Panc1 (cell line): Measurements from ENCODE around the gene PROX1. TPM values are rescaled to one million over a fixed set of nuclear protein-coding genes. Genes with fewer than 3 reads are reported as not detected.

Experiments
- ATAC-seq: fragments of 200-7000 bp; cut with Tn5 transposase; 2 replicates; pipeline ENCODE4 v1.9.1; 2020; ENCODE audit warnings: mild to moderate bottlenecking, moderate library complexity
- BruUV-seq: library from RNA; stranded (reverse); fragments of 400-500 nt; replicated peaks from 2 replicates; lab custom pipeline; 2021; lab: Mats Ljungman, UMichigan
- CTCF ChIA-PET: fragments of 300-600 bp; sonication (Branson Sonifier 250); formaldehyde crosslinking; loops from one replicate; lab custom pipeline; 2022; ENCODE audit warnings: antibody characterized with exemption; lab: Charles Lee
- POLR2A ChIA-PET: fragments of 300-600 bp; sonication (Branson Sonifier 250); formaldehyde crosslinking; loops from one replicate; lab custom pipeline; 2022; ENCODE audit warnings: antibody characterized with exemption; lab: Charles Lee
- DNase-seq: peaks from one replicate; pipeline ENCODE4 v3.0.0-alpha.2; 2010; ENCODE audit warnings: low read depth, low spot score
- H3K27ac ChIP-seq: 2 replicates; pipeline ENCODE4 v1.5.1; 2011; ENCODE audit warnings: mild to moderate bottlenecking, low read length, inconsistent platforms
- H3K27me3 ChIP-seq: fragments of 200-500 bp; sonication (Bioruptor generic); 2 replicates; pipeline ENCODE4 v1.6.0; 2014; ENCODE audit warnings: low read length, inconsistent platforms; ENCODE audit not compliant: control insufficient read depth, insufficient read depth
- H3K36me3 ChIP-seq: fragments of 200-500 bp; sonication (Bioruptor generic); 2 replicates; pipeline ENCODE4 v1.5.1; 2014; ENCODE audit warnings: inconsistent platforms, mild to moderate bottlenecking, low read length, moderate library complexity; ENCODE audit not compliant: control insufficient read depth, insufficient read depth
- H3K4me1 ChIP-seq: 2 replicates; pipeline ENCODE4 v1.5.1; 2011; ENCODE audit warnings: inconsistent platforms, mild to moderate bottlenecking, low read length, moderate library complexity; ENCODE audit not compliant: control insufficient read depth, insufficient read depth
- H3K4me3 ChIP-seq, 2 experiments: 2 replicates each; pipeline ENCODE4 v1.5.1; 2011 to 2012; ENCODE audit warnings: low read depth in 2 of 2, low read length in 2 of 2, mild to moderate bottlenecking in 2 of 2, inconsistent platforms in 1 of 2, moderate library complexity in 1 of 2
- H3K9me3 ChIP-seq: fragments of 200-500 bp; sonication (Bioruptor generic); 2 replicates; pipeline ENCODE4 v1.5.1; 2014; ENCODE audit warnings: low read depth, mild to moderate bottlenecking, inconsistent platforms, low read length, moderate library complexity; ENCODE audit not compliant: control insufficient read depth, insufficient read depth
- POLR2AphosphoS5 ChIP-seq: IDR thresholded peaks from 2 replicates; pipeline ENCODE4 v1.6.1; 2012; ENCODE audit warnings: mild to moderate bottlenecking, low read depth, low read length, moderate library complexity
- SIN3A ChIP-seq: IDR thresholded peaks from 2 replicates; pipeline ENCODE4 v1.6.1; 2012; ENCODE audit warnings: low read depth, mild to moderate bottlenecking, low read length, moderate library complexity, borderline replicate concordance; ENCODE audit not compliant: insufficient read depth
- TCF7L2 ChIP-seq: IDR thresholded peaks from 2 replicates; pipeline ENCODE4 v1.6.1; 2011; ENCODE audit warnings: mild to moderate bottlenecking, low read depth, low read length, inconsistent platforms
- in situ Hi-C: cut with HindIII; loops from 2 replicates; pipeline ENCODE4 v1.10.0; 2016; ENCODE audit warnings: low sequenced_read_pairs, low pct_unique_long_range_greater_than_20kb
- intact Hi-C: fragments of 100-400 bp; cut with micrococcal nuclease; formaldehyde crosslinking; loops from one replicate; pipeline ENCODE4 v1.10.0; 2022; ENCODE audit not compliant: unreplicated experiment
- total RNA-seq: library from RNA; stranded (reverse); gene quantifications from one replicate; pipeline ENCODE4 v1.2.1, GENCODE V29; 2021; ENCODE audit not compliant: unreplicated experiment
- TF ChIP-seq, protein P1 (sequence below): fragments of 450-650 bp; IDR thresholded peaks from 2 replicates; pipeline ENCODE4 v1.5.1; 2017; ENCODE audit warnings: mild to moderate bottlenecking
- TF ChIP-seq, protein P2 (sequence below), 2 experiments: IDR thresholded peaks; 2 replicates each; pipeline ENCODE4 v1.6.1; 2011 to 2012; ENCODE audit warnings: low read depth in 2 of 2, control low read depth in 1 of 2, low read length in 1 of 2, mild to moderate bottlenecking in 1 of 2, moderate library complexity in 1 of 2; ENCODE audit not compliant: insufficient read depth in 1 of 2

Gene PROX1
- total RNA-seq, 1 experiment from 2014 or later, result 0.13 TPM

DNA sequence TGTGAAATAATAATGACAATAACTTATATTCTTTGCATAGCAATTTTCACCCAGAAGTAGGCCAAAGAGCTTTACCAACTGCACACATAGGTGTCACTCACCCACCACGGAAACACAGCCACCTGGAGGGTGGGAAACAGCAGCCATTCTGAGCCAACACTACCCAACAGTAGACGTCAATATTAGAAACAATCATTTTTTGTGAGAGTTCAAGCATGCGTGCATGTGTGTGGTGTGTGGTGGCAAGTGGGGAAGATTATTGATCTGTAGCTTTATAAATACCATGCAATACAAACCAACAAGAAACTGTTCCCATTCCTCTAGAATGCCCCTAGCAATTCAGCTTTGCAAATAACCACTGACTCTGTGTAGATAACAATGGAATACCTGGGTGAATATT, 19.1 kb downstream of the PROX1 start:
- ChIA-PET CTCF (no interaction called here), POLR2A (no interaction called here)
- no peak for DNase-seq
- no peaks in the 10 kb centered on the region for H3K9me3 ChIP-seq
- no peaks in the 10 kb centered on the region for H3K4me1 ChIP-seq
- in situ Hi-C loops, result no loop called here
- H3K36me3 ChIP-seq, result no peaks in the 10 kb centered on the region
- H3K27me3 ChIP-seq, result peaks cover 3% of the 10 kb centered on the region; the same call in 1 of the 2 replicates
- no peak overlapping the region for H3K4me3 ChIP-seq
- no peak overlapping the region for H3K27ac ChIP-seq
- intact Hi-C loops, result no loop called here
- TF ChIP-seq, protein P1, sequence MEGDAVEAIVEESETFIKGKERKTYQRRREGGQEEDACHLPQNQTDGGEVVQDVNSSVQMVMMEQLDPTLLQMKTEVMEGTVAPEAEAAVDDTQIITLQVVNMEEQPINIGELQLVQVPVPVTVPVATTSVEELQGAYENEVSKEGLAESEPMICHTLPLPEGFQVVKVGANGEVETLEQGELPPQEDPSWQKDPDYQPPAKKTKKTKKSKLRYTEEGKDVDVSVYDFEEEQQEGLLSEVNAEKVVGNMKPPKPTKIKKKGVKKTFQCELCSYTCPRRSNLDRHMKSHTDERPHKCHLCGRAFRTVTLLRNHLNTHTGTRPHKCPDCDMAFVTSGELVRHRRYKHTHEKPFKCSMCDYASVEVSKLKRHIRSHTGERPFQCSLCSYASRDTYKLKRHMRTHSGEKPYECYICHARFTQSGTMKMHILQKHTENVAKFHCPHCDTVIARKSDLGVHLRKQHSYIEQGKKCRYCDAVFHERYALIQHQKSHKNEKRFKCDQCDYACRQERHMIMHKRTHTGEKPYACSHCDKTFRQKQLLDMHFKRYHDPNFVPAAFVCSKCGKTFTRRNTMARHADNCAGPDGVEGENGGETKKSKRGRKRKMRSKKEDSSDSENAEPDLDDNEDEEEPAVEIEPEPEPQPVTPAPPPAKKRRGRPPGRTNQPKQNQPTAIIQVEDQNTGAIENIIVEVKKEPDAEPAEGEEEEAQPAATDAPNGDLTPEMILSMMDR, result 0 out of 2 replicates have a peak, but pooled peaks have one; percentile 5
- TF ChIP-seq, protein P2, sequence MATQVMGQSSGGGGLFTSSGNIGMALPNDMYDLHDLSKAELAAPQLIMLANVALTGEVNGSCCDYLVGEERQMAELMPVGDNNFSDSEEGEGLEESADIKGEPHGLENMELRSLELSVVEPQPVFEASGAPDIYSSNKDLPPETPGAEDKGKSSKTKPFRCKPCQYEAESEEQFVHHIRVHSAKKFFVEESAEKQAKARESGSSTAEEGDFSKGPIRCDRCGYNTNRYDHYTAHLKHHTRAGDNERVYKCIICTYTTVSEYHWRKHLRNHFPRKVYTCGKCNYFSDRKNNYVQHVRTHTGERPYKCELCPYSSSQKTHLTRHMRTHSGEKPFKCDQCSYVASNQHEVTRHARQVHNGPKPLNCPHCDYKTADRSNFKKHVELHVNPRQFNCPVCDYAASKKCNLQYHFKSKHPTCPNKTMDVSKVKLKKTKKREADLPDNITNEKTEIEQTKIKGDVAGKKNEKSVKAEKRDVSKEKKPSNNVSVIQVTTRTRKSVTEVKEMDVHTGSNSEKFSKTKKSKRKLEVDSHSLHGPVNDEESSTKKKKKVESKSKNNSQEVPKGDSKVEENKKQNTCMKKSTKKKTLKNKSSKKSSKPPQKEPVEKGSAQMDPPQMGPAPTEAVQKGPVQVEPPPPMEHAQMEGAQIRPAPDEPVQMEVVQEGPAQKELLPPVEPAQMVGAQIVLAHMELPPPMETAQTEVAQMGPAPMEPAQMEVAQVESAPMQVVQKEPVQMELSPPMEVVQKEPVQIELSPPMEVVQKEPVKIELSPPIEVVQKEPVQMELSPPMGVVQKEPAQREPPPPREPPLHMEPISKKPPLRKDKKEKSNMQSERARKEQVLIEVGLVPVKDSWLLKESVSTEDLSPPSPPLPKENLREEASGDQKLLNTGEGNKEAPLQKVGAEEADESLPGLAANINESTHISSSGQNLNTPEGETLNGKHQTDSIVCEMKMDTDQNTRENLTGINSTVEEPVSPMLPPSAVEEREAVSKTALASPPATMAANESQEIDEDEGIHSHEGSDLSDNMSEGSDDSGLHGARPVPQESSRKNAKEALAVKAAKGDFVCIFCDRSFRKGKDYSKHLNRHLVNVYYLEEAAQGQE (IDR thresholded peaks at IDR 0.05; ENCODE audit: insufficient read depth in 1 of 2, low read depth in 2 of 2, low read length in 1 of 2), result no peak
- no peak for ATAC-seq
- BruUV-seq, result no TSS peak

DNA sequence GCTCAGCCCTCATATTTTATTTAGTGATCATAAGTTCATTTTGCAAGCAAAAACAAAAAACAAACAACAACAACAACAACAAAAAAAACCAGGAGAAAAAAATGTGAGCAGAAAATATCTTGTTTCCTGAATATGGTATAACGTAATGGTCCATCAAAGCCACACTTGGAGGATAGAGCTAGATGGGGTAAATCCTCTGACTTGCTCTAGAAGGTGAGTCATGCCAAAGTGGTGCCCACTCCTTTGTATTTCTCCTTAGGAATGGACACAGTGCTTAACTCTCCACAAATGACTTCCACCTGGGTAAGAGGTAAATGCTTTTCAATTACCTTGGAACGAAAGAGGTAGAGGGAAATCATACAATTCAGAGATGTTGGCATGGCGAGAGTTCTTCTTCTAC, 20.6 kb downstream of the PROX1 start:
- CTCF ChIA-PET, result no interaction called here
- Histone ChIP-seq H3K4me3 (no peak overlapping the region), H3K9me3 (no peaks in the 10 kb centered on the region), H3K4me1 (no peaks in the 10 kb centered on the region), H3K36me3 (no peaks in the 10 kb centered on the region), H3K27me3 (peaks cover 3% of the 10 kb centered on the region; the same call in 1 of the 2 replicates), H3K27ac (no peak overlapping the region)
- TF ChIP-seq, protein P1, result no peak
- TF ChIP-seq, protein P2 (IDR thresholded peaks at IDR 0.05; ENCODE audit: insufficient read depth in 1 of 2, low read depth in 2 of 2, low read length in 1 of 2), result no peak
- no peak for TF ChIP-seq SIN3A
- no peak for TF ChIP-seq POLR2AphosphoS5
- no peak for TF ChIP-seq TCF7L2
- no peak for ATAC-seq
- BruUV-seq, result no TSS peak
- in situ Hi-C loops, result no loop called here
- intact Hi-C loops, result no loop called here
- POLR2A ChIA-PET, result no interaction called here
- no peak for DNase-seq
